NOMO-1 (cell line): Measurements from ENCODE around the gene ACOT7.

Source experiments
- DNase-seq, 2 experiments: peaks; one replicate each; lab custom pipeline; 2025; ENCODE audit not compliant: unreplicated experiment in 2 of 2; lab: John Stamatoyannopoulos, UW

Gene ACOT7

GRCh38 chr1:6294080-6294889 is 99.3 kb downstream of the ACOT7 start:
- DNase-seq, result no peak

DNA sequence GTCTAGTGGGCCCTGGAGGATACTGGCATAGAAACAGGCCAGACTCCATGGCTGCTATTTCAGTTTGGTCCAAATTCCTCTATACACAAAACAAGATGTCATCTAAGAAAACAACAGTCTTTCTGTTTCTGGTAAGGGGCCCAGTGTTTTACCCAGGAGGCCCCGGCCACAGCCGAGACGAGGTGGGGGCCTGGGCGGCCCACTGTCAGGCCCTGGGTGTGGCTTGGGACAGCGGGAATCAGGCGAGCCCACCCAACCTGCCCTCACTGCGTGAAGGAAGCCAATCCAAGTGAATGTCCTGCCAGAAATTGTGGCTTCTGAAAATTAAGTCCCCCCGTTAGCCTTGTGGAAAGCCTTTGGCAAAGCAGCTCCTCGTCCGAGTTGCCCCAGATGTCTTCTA is 101.5 kb downstream of the ACOT7 start:
- DNase-seq, result no peak

DNA sequence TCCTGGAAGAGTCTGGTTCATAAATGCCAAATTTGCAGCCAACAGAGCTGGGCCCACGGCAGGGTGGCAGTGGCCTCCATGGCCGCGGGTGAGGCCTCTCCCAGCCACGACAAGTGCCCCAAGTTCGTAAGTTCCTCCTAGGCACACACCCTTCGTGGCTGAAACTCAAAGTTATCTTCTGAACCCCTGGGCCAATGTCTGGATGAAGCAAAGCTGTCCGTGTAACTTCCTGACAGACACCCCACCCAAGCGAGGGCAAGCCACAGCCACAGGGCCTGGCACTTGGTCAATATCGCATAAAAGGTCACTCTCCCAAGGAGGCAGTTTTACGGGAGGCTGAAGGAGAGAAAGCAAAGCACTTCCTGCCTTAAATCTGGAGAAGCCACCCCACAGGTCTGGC is 104.9 kb downstream of the ACOT7 start:
- DNase-seq, result no peak

DNA sequence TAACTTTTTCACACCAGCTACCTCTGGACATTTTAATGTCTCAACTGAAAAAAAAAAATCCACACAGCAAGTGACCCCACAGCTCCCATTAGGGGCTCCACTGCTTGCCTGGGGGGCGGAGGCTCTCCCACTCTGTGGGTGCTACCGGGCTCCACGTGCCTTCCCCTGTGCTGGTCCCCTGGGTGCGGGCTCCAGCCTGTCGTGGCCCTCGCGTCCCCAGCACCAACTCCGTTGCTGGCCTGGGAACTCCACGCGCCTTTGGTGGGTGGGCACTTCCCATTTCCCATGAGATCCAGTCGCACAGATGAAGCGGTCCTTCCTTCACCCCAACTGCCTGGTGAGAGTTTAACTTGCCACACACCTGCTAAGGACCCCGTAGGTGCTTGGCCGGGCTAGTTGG is 105.5 kb downstream of the ACOT7 start:
- DNase-seq, result no peak

DNA sequence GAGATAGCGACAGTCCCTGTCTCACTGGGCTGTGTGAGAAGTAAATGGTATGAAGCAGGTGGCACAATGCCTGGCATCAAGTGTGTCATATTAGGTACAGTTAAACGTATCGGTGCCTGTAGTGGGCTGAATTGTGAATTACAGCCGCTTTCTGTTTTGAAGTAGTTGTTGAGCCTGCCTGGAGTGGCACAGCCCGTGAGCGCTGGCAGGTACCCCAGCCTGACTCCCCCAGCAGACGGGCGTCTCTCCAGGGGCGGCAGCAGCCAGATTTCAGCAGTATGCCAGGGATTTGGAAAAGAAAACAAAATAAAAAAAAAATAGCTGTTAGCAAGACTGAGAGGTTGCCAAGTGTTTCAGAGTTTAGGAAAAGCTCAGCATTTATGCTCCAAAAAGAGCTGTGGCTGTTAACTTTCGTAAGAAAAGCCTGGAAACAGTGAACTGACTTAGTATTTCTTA is 106.1 kb downstream of the ACOT7 start:
- DNase-seq, result no peak

DNA sequence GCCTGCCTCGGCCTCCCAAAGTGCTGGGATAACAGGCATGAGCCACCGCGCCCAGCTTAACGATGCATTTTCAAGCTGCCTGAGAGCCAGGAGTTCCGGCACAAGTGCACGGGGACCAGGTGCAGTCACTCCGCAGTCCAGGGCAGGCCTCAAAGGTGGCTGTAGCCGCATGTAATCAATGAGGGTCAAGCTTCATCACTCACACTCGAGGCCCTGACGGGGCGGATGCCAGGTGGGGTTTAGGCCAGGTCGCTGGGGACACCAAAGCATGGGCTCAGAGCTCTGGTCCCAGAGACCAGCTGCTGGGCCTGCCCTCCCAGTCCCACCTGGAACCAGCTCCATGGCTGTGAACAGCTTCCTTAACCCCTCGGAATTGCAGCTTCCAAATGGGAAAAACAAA is 106.5 kb downstream of the ACOT7 start:
- DNase-seq, result no peak

GRCh38 chr1:6286266-6286665 is 107.3 kb downstream of the ACOT7 start:
- DNase-seq, result no peak

DNA sequence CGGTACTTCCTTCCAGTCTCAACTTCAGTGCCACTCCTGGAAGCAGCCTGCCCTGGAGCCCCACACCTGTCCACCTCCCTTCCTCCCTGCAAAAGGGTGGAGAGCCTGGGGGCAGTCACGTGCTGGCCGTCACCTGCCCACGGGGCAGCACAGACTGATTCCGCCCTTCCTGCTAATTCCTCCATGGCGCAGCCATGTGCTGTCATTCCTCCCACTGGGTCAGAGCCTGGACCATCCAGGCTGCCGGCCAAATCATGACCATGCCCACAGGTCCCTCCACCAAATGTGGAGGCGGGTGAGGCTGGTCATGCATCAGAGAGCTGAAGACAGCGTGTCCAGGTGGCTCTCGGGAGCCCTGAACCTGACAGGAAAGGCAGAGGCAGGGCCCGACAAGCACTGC is 108.2 kb downstream of the ACOT7 start:
- no peak for DNase-seq

DNA sequence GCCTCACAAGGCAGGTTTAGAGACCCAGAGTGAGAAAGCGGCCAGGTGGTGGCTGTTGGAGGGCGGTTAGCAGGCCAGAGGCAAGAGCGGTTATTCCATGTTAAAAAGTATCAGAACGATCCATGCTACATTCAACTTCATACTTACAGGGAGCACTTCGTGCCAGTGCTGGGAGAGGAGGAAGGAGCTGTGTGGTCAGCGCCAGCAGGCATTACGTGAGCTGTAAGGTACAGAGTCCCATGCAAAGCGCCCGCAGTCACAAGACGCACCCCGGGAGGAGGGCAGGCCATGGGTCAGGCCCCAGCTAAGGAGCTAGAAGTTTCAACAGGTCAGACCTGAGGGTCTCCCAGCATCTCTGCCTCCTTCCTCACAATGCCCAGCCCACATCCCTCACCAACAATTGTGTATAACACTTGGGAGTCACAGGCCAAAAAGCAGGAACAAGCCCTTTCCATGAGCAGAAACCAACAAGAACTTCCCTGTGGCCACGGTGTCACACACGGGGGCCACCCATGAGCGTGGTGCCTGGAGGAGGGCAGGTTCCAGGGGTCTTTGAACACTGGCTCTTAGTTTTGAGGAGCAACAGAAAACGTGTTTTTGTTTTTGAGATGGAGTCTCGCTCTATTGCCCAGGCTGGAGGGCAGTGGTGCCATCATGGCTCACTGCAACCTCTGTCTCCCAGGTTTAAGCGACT is 110.8 kb downstream of the ACOT7 start:
- DNase-seq, result no peak

- DNase-seq, result no peak
Measured at GRCh38 chr1:6281511-6282402, 111.8 kb downstream of the ACOT7 start.

- no peak for DNase-seq
Measured at GRCh38 chr1:6280761-6281451, 112.7 kb downstream of the ACOT7 start.

DNA sequence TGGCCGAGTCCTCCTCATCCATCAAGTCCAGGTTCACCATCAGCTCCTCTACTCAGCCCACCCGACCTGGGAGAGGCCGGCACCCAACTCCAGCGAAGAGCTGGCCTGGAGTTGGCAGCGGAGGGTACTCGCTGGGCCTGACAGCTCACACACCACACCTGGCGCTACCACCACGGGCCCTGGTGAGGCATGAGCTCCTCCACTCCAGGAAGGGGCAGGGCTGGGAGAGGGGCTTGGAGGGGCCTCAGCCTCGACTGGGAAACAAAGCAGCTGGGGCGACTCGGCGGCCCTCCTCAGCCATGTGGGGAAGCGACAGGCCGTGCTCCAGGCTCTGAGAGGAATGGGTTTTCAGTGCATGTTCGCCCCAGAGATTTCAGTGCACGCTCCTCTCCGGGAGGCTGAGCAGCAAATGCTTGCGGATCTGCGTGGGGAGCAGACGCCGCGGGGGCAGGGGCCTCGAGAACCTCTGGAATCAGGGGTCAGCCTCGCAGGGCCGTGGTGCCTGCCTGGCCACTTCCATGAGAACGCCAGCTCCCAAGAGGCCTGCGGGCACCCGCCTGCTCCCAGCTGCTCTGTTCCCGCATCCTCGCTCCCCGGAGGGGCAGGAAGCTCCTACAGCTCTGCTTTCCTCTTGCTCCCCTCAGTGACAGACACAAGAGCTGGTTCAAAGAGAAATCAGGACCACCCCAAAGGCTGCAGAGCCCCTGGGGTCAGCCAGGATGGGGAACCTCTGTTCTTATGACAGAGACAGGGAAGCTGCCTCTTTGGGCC is 113.8 kb downstream of the ACOT7 start:
- DNase-seq, result no peak

GRCh38 chr1:6279066-6279465 is 114.5 kb downstream of the ACOT7 start:
- DNase-seq, result no peak

DNA sequence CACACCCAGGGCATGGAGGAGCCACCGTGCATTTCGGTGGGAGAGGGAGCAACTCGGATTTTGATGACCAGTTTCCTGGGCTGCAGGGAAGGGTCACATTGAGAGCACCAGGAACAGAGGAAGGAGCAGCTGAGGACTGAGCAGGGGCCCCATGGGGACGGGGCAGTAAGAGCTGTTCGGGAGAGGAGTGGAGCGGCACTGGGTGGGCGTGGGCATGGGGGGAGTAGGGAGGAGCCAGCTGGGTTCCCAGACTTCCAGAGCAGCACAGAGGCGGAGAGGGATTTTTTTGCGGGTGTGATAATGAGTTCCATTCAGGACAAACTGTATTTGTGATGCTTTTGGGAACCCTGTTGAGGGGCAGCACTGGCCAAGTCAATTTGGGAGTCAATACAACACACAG is 115.3 kb downstream of the ACOT7 start:
- no peak for DNase-seq

- no peak for DNase-seq
Measured at GRCh38 chr1:6276811-6277555, 116.6 kb downstream of the ACOT7 start.

DNA sequence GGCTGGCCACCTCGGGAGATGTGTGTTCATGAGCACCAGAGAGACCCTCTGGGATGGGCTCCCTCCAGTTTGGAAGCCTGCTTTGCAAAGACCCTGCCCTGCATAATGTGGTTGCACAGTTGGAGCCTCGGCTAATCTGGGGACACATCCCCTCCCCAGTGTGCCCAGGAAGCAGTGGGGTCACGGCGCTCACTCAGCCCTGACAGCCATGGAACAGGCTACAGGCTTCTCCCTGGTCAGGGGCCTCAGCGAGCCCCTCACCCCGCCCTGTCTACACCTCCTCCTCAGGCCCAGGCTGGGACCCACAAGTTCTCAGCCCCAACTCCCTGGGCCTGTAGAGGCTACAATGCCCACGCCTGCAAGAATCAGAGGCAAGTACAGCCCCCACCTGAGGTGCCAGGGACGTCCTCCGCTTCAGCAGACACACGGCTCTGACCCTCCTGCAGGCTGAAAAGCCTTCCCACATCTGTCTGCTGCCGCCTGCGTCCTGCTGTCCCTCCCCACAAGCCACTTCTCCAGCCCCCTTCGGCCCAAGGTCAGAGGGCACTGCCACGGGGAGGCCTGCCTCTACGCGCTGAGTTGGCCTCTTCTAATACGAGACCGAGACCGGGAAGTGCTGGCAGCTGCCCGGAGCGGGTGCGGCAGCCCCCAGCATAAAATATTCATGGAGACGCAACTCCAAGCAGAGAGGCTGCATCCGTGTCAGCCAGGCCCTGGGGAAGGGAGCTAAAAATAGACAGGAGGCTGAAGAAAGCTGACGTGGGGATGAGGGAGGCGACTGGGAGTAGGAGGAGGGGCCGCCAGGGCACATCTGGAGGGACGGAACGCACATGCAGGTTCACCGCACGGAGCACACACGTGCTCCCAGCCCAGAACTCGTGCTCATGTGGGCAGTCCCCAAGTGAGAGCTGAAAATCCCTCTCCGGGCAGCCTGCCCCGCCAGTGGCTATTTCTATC is 117.5 kb downstream of the ACOT7 start:
- no peak for DNase-seq

GRCh38 chr1:6274622-6275139 is 118.9 kb downstream of the ACOT7 start:
- DNase-seq, result no peak

DNA sequence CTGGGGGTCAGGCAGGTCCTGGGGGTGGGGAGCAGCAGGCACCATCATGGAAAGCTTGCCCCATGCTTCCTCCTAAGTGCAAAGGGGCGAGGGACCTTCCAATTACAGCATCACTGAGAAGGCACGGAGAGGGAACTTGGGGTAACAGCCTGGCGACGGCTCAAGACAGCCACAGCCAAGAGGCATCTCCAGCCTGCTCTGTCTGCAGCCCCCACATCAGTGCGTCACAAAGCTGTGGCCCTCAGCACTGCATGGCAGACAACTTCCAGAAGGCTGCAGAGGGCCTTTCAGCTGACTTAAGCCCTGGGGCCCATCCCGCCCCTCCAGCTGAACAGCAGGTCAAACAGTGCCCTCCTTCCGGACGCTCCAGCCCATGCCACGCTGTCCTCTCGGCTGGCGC is 119.5 kb downstream of the ACOT7 start:
- no peak for DNase-seq
